Left renal pelvis (tissue), 4 donors: Measurements from ENCODE around the gene SULF2. TPM values are rescaled to one million over a fixed set of nuclear protein-coding genes. Genes with fewer than 3 reads are reported as not detected.

ENCODE experiments used
- DNase-seq, 4 donors: peaks; one replicate each; pipeline ENCODE4 v3.0.0-alpha.2; 2013; ENCODE audit warnings: low read depth in 4 of 4, low spot score in 3 of 4
- polyA plus RNA-seq, 4 donors: library from polyadenylated mRNA; unstranded; fragments of 120-200 nt; gene quantifications; one replicate each; pipeline ENCODE4 v1.2.1, GENCODE V29; 2013; ENCODE audit not compliant: insufficient read length in 4 of 4

The SULF2 gene
- polyA plus RNA-seq, 4 donors, result 63.5 to 542 (median 95.4) TPM

DNA sequence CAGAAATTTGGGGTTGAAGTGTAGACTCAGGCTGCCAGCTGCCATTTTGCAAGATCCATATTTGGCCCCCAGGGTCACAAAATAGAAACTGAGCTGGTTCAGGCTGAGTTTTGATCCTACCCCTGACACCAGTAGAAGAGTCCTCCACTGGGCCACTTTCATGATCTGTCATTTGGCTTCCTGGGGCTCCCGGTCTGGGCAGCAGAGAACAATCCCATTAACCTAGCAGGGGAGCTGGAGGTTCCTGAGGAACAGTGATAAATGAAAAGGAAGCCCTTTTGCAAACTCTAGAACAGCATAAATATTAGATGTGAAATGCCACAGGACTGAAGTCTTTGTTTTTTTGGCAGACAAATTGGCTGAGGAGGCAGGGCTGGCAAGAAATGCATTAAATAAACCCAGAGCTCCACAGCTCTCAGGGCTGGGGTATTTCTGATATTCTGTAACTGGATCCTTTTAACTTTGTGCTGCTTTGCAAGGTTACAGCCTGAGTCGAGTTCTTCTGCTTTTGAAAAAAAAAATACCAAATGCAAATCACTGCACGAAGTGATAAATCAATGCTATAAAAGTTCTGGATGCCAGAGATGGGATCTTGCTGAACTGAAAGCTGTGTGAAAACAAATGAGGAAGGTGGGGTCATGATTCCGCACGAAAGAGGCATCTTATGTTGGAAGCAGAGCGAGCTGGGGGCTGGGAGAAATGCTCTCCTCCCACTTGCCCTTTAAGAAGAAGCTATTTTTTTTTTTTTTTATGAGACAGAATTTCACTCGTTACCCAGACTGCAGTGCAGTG, 64.4 kb downstream of the SULF2 start:
- no peak for DNase-seq

DNA sequence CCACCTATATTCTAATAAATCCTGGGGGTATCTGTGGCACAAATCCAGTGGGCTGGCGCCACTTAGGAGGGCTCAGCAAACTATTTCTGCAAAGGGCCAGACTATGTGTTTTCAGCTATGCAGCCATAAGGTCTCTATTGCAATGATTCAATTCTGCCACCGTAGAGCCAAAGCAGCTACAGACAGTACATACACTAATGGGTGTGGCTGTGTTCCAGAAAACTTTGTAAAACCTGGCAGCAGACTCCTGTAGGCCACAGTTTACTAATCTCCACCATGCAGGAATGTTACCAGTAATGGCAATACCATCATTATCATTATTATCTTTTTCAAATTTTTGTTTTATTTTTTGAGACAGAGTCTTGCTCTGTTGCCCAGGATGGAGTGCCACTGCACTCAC, 65.7 kb downstream of the SULF2 start:
- no peak for DNase-seq

DNA sequence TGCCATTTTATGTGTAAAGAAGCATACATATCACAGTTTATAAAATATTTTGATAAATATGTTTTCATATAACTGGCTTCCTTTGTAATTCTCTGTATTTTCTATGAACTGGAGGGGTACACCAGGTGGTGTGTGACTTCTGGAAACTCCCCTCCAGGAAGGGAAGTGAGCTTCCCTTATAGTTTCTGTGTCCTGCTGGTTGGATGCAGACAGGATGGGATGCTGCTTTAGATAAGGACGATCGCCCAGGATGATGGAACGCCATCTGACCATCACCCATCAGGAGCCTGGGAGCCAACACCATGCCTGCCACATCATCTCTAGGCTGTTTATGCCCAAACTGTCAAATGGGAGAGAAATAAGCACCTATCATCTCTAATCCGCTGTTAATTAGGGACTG, 66.1 kb downstream of the SULF2 start:
- no peak for DNase-seq

DNA sequence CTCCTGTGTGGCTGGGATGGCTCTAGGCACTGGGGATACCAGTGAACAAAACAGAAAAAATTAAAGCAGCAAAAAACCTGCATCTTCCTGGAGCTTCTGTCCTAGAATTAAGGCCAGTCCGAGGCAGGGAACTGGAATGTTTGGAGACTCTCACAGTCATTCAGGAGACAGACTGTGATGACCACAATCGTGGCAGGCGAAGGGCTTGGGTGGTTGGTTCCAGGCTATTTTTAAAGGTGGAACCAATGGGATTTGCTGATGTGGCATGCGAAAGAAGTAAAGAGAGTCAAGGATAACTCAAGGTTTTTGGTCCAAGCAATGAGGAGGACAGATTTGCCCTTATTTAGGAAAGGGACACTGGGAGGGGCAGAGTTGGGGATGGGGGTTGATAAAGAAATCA, 66.9 kb downstream of the SULF2 start:
- no peak for DNase-seq

DNA sequence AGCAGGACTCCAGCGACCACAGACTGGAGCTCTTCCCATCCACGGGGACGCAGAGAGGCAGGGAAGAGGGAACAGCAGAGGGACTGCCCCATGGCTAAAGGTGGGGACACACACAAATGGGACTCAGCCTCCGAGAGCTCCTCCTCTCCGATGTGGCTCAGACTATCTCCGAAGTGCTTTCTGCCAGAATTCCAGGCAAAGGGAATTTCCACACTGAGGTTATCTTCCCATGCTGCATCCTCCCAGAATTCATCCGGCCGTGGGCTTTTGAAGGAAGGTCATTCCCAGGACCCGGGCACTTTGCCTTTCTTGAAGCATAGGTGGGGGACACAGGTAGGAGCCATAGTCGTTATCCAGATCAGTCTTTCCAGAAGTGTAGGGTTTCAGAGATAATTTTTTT, 67.9 kb downstream of the SULF2 start:
- DNase-seq, result no peak

DNA sequence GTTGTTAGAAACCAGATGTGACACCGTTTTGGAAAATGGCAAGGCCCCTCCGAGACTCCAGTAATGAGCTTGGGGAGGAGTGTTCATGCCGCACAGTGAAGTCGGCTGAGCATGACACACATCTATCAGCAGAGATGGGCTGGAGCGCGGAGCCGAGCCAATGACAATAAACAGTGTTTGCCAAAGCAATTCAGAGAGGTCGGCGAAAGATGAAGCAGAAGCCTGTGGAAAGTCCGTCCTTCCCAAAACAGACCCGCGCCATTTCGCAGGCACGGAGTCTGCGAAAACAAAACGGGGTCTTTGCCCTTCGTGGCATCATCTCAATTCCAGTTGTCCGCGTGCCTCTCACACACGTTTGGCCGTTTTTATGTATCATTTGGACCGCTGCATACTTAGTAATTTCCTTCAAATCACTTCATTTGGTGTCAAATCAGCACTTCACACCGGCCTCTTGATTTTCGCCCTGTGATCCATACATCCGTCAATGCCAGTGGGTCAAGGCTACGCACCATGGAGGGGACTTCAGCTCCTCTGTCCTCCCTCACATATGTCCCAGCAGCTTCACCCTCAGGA, 71.3 kb downstream of the SULF2 start:
- no peak for DNase-seq

DNA sequence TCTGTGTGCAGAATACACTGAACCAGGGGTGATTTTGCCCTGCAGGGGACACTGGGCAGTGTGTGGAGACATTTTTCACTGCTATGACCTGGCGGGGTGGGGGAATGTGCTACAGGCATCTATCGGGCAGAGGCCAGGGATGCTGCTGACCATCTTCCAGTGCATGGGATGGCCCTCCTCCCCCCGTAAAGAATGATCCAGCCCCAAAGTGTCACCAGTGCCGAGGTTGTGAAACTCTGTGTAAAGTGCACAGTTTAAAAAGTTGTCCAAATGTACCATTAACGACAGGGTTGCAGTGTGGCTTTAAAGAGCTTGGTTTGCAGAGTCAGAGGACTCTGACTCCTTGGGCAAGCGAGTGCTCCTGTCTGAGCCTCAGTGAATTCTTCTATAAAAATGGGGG, 72.1 kb downstream of the SULF2 start:
- DNase-seq, result no peak

DNA sequence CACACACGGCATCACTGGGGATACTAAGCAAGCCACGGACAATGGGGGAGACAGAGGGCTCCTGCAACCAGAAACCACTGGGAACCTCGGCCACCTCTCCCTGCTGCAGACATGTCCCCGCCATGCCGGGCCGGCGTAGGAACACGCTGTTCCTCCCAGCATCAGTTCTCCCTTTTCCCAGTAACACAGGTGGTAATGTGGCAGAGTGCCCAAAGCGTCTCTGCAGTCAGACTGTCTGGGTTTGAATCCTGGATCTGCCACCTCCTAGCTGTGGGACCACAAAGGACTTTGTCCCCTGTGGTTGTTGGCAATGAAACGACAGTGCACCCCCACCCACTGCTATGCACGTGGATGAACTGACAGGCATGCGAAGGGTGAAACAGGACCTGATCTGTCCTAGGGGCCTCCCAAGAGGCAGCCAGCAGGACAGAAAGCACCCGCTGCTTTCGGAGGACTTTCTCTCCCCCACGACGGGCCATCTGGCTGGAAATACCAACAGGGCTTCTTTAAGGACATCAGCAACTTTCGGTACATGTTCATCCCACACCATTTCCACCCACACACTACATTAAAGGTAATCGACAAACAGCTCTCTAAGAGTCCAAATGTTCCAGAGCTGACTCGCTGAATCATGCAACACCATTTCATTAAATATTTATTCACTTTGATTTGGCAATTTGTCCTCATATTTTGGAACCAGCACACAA, 74.1 kb downstream of the SULF2 start:
- DNase-seq, result no peak

DNA sequence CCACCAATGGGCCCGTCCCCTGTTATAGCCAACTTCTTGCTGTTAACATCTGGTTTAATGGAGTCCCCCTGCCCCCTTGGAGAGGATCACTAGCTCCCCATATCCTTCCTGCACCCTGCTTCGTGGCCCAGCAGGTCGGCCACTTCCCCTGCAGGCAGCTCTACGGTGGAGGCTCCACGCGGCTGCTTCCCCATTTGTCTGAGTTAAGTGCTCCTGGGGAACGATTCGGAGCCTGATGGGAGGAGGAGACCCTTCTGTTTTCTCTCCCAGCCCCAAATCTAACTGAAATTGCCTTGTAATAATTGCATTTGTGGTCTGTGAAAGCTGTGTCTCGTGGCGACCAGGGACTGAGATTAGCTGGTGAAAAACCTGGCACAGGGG, 74.6 kb downstream of the SULF2 start:
- no peak for DNase-seq

DNA sequence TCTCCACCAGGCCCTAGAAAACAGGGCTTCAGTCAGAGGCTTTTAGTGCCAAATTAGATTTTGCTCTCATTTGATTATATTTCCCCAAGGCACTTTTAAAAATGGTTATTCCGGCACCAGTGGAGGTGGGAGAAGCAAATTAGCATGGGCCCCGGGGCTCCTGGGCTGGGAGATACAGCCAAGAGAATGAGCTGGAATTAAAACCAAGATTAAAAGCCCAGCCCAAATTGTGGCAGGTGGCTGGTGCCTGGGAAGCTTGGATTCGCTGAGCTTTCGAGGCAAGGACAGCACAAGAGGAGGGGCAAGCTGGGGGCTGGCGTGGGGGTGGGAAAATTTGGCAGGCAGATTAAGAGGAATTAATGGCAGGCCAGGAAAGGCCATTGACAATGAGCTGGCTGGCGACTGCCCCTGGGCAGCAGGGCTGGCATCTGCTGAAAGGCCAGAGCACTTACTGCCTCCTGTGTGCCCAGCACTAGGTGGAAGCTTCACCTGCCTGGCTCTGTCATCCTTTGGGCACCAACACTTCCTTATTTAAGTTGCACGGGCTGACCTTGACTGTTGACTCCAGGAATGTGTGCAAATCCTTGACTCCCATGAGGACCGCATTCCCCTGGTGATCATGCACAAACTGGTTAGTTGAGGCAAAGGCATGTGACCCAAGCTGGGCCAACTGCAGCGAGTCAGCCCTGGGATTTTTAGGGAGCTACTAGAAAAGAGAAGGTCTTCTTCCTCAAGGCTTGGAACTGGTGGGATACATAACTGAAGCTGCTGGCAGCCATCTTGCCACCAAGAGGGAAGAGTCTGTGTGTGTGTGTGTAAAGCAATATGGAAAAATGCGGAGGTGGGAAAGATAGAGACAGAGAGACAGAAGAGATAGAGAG, 76.1 kb downstream of the SULF2 start:
- DNase-seq, result no peak

DNA sequence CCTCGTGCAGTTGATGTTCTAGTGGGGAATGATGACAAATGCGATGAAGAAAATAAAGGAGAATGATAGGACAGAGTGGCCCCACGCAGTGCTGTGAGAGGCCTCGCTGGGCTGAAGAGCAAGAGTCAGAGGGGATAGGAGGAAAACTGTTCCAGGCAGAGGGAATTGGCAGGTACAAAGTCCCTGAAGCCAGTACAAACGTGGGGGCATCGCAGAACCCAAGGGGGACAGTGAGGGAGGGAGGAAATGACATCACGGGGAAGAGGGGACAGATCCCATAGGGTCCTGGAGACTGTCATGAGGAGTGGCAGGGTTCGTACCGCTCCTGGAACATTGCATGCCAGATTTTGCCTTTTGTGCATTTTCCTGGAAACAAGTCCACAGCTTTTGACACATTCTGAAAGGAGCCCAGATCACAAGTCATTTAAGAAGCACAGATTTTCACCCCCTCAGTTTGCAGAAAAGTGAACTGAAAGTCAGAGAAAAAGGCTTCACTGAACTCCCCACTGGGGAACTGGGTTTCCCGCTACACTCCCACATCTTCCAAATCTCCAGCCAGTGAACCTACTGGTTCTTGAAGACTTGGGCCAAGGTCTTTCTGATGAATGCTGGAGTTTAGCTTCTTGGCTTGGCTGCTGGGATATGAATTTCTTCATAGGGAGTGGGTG, 77.0 kb downstream of the SULF2 start:
- DNase-seq, result no peak

DNA sequence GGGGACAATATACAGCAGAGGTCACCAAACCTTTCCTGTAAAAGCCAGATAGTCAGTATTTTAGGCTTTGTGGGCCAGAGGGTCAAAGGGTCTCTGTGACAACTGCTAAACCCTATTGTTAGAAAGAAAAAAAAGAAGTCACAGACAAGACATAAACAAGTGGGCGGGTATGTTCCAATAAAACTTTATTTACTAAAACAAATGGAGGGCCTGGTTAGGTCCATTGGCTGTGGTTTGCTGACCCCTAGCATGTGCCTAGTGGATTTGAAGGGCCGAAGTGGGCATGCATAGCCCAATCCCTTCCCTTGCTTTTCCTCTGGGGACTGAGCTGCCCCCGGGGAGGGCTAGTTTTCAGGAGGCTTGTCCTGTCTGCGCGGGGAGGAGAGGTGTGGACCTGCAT, 78.9 kb downstream of the SULF2 start:
- no peak for DNase-seq

DNA sequence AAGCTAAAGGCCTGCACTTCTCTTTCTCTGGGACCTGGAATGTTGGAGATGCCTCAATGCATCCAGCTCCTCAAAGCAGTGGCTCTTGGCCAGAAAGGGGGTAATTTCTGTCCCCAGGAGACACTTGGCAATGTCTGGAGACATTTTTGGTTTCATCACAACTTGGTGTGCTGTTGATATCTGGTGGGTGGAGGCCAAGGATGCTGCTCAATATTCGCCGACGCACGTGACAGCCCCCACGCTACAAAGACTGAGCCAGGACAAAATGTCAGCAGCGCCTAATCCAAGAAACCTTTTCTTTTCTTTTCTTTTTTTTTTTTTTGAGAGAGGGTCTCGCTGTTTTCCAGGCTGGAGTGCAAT, 79.8 kb downstream of the SULF2 start:
- DNase-seq, result no peak

DNA sequence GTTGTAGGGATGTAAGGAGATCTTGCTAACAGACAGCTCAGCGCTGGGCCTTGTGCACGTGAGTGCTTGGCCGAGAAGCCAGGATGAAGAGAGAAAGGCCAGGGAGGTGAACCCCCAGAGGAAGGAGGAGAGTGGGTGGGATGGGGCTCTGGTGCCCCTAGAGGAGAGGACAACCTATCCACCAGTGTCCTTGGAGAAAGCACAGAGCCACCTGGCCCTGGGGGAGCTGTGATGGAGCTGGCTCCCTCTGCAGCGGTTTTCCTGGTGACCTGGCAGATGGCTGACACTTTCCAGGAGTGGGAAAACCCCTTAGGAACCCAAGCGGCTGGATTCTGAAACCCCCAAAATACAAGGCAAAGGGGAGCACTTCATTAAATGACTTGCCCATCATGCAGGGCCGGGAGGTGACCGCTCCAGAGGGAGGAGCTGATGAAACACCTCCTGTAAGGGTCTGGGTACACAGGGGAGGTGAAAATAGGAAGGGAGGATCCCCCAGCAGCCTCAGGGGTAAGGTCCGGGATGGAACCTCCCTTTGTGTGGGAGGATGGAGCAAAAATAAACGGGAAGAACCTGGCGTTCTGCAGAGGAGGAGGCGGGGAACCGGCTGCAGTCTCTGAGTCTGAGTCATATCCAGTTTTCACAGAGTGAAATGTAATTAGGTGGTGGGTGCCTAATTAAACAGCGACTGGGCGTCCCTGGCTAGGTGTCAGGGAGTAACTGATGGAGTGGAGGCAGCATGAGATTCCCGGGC, 80.4 kb downstream of the SULF2 start:
- no peak for DNase-seq

DNA sequence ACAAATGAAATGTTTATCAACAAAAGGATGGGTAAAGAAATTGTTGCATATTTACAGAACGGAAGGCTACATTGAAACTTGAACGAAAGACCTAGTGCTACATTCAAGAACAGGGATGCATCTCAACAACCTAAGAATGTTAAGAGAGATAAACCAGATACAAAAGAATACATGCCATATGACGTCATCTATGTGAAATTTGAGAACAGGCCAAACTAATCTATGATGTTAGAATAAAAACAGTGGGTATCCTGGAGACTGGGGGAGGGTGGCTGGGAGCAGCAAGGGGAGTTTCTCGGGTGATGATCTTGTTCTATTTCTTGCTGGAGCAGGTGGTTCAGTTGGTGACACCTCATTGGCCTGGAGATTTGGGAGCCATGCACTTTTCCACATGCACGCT, 81.5 kb downstream of the SULF2 start:
- DNase-seq, result no peak

DNA sequence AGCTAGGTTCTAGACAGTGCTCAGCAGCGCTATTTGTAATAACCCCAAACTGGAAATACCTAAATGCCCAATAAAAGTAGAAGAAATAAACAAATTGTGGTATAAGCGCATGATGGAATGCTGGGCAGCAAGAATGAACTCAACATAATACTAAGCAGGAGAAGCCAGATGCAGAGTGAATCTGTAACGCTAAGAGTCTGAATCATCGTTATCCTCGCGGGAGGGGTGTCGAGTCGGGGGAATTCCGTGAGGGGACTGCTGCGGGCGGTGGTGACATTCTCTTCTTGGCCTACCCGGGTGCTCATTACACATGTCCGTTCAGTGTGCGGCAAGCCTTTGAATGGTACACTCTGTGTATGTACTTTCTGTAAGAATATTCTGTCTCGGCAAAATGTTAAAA, 83.7 kb downstream of the SULF2 start:
- no peak for DNase-seq

DNA sequence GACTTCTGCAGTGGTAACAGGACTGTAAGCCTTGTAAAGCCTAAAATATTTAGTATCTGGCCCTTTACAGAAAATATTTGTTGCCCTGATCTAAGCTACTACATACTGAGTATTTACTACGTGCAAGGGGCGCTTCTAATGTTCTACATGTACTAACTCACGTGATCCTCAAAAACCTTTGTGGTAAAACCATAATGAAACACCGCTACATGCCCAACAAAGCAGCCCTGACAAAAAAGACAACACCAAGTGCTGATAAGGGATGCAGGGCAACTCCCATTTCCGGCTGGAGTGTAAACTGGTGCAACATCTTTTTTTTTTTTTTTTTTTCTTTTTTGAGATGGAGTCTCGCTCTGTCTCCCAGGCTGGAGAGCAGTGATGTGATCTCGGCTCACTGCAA, 85.0 kb downstream of the SULF2 start:
- DNase-seq, result no peak

DNA sequence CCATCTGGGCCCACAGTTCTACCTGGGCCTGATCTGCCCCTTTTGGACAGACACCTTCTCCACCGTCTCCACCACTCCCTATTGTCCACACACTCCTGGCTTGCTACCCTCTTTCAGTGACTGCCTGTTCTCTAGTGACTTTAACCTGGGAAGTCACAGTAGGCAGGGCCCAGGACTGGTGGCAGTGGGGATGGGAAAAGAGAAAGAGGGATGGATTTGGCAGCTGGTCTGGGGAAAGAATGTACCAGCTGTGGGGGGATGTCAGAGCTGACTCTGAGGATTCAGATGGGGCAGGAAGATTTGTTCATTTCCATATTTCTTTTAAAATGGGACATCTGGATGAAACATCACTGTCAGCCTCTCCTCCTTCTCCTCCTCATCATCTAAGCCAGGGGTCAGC, 85.5 kb downstream of the SULF2 start:
- no peak for DNase-seq

DNA sequence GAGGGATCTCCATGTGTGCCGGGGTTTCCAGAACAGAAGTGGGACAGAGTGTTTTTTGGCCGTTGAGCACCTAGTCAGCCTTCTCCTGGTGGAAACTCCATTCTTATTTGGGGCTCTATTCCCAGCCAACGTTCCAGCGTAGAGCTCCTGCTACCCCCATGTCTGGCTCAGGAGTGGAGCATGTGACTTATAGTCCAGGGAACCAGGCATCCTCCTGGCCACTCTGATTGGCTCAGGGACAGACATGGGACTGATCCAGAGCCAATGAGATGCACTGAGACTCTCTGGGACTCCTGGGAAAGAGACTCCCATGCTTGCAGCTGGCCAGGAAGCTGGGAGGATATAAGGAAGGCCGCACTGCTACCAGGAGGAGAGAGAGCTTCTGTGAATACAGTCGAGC, 87.1 kb downstream of the SULF2 start:
- DNase-seq, result no peak

DNA sequence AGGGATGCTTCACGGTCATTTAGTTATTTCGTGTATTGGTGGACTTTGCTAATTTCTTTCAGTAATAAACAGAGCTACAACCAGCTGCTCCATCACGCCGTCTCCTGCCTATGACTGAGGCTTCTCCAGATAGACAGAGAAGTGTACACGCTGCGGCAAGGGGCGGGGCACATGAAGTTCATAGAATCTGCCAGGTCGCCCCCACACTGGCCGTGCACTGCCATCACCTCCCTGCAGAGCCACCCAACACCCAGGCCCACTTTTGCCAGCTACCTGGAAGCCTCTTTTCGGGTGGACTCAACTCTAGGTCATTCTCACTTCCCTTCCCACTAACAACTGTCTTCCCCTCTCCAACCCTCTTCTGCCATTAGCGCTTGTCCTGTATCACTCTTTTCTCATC, 88.4 kb downstream of the SULF2 start:
- no peak for DNase-seq
